Measurements from ENCODE around the gene PSIP1.
"Not testable (repeated sequence)": the region's sequence is repeated elsewhere in the genome, so short reads cannot be mapped to it uniquely, and the experiment has no call there.

Gene PSIP1

GRCh38 chr9:15510789-15511575, at the start of gene PSIP1:
Gene PSIP1, minus strand, starts transcription at chr9:15510970. Its CDS starts 782 bp downstream, at chr9:15510188.
- peak; percentile 72 for DNase-seq (ENCODE audit: low read depth)

- DNase-seq (ENCODE audit: low read depth) = no peak
These were observed 42.7 kb upstream of the PSIP1 start for GRCh38 chr9:15553528-15553898.

GRCh38 chr9:15552636-15553527, 42.1 kb upstream of the PSIP1 start, which contains the start of gene CCDC171:
Gene CCDC171, plus strand, starts transcription at chr9:15553043. Its CDS starts 11,046 bp downstream, at chr9:15564089.
- DNase-seq (ENCODE audit: low read depth) = peak; percentile 75

GRCh38 chr9:15549611-15550010, 38.8 kb upstream of the PSIP1 start:
- no peak for DNase-seq (ENCODE audit: low read depth)

GRCh38 chr9:15543047-15543813, 32.5 kb upstream of the PSIP1 start:
- no peak for DNase-seq (ENCODE audit: low read depth)

- no peak for DNase-seq (ENCODE audit: low read depth)
These were observed 31.9 kb upstream of the PSIP1 start for GRCh38 chr9:15542624-15543023.

GRCh38 chr9:15541872-15542271, 31.1 kb upstream of the PSIP1 start:
- no peak for DNase-seq (ENCODE audit: low read depth)

GRCh38 chr9:15531380-15531779, 20.6 kb upstream of the PSIP1 start:
- DNase-seq (ENCODE audit: low read depth) = no peak

- DNase-seq (ENCODE audit: low read depth) = no peak
These were observed 19.0 kb upstream of the PSIP1 start for GRCh38 chr9:15529566-15530324.

- DNase-seq (ENCODE audit: low read depth) = not testable (repeated sequence)
These were observed 16.3 kb upstream of the PSIP1 start for GRCh38 chr9:15527035-15527434.

- no peak for DNase-seq (ENCODE audit: low read depth)
These were observed 15.2 kb upstream of the PSIP1 start for GRCh38 chr9:15525958-15526357.

- DNase-seq (ENCODE audit: low read depth) = no peak
These were observed 14.2 kb upstream of the PSIP1 start for GRCh38 chr9:15524845-15525455.

- DNase-seq (ENCODE audit: low read depth) = no peak
These were observed 11.5 kb upstream of the PSIP1 start for GRCh38 chr9:15522130-15522755.

- no peak for DNase-seq (ENCODE audit: low read depth)
These were observed 10.5 kb upstream of the PSIP1 start for GRCh38 chr9:15521254-15521653.

- DNase-seq (ENCODE audit: low read depth) = no peak
These were observed 9.1 kb upstream of the PSIP1 start for GRCh38 chr9:15519831-15520230.

GRCh38 chr9:15513335-15513734, 2.6 kb upstream of the PSIP1 start:
- no peak for DNase-seq (ENCODE audit: low read depth)

GRCh38 chr9:15512889-15513288, 2.1 kb upstream of the PSIP1 start:
- no peak for DNase-seq (ENCODE audit: low read depth)

- no peak for DNase-seq (ENCODE audit: low read depth)
These were observed 1.4 kb upstream of the PSIP1 start for GRCh38 chr9:15512204-15512603.

GRCh38 chr9:15509931-15510788, 610 bp downstream of the PSIP1 start:
- DNase-seq (ENCODE audit: low read depth) = peak; percentile 50

- DNase-seq (ENCODE audit: low read depth) = no peak
These were observed 4.8 kb downstream of the PSIP1 start for GRCh38 chr9:15505921-15506320.
